HG02973 (cell line): ENCODE data around the gene IL17D.
"Not testable (repeated sequence)": the region's sequence is repeated elsewhere in the genome, so short reads cannot be mapped to it uniquely, and the experiment has no call there.

Experiments
- ATAC-seq: cut with Tn5 transposase; IDR thresholded peaks from one replicate; pipeline ENCODE4 v1.9.1; 2021; ENCODE audit warnings: moderate library complexity; ENCODE audit not compliant: unreplicated experiment

The IL17D gene

GRCh38 chr13:20718958-20719566, 15.6 kb downstream of the IL17D start:
- ATAC-seq, result no peak

- ATAC-seq, result no peak
Observed at GRCh38 chr13:20719783-20720182, 16.3 kb downstream of the IL17D start.

DNA sequence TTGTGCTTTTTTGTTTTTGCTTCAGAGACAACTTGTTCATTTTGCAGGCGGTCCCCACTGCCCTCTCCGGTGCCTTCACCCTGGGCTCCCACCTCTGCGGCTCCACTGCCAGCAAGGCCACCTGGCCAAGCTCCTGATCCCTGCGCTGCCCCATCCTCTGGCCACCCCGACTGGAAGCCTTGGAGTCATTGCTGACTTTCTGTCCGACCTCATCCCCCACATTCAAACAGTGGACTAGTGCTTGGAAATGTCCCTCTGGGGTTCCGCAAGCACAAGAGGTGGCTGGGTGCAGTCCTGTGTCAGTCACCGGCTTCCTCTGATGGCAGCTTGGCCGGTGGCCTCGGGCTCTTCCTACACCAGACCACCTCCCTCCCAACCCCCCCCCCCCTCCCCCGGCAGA, 17.0 kb downstream of the IL17D start:
- no peak for ATAC-seq

GRCh38 chr13:20721058-20721453, 17.6 kb downstream of the IL17D start:
- ATAC-seq, result no peak

- ATAC-seq, result no peak
Observed at GRCh38 chr13:20721454-20722357, 18.2 kb downstream of the IL17D start.

DNA sequence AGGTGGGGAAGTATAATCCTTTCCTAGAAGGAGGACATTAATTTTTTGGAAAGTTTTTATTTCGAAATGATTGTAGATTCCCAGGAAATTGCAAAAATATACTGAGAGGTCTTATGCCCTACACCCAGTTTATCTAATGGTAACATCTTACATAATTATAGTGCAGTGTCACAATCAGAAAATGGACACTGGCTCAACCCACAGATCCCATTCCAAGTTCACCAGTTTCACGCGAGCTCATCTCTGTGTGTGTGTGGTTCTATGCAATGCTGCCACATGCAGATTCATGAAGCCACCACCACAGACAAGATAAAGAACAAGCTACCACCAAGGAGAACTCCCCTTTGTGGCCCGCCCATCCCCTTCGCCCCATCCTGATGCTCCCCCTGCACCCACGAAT, 24.4 kb downstream of the IL17D start:
- ATAC-seq, result no peak

- no peak for ATAC-seq
Observed at GRCh38 chr13:20728579-20729311, 25.2 kb downstream of the IL17D start.

GRCh38 chr13:20729633-20730585, 26.4 kb downstream of the IL17D start:
- no peak for ATAC-seq

DNA sequence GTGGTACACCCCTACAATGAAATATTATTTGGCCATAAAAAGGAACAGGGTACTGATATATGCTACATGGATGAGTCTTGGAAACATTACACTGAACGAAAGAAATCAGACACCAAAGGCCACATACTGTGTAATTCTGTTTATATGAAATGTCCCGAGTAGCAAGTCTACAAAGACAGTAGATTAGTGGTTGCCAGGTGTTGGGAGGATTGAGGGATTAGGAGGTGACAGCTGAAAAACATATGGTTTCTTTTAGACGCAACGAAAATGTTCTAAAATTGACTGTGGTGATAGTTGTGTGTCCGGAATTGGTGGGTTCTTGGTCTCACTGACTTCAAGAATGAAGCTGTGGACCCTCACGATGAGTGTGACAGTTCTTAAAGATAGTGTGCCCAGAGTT, 35.1 kb downstream of the IL17D start:
- no peak for ATAC-seq

GRCh38 chr13:20740021-20740420, 36.5 kb downstream of the IL17D start:
- no peak for ATAC-seq

- not testable (repeated sequence) for ATAC-seq
Observed at GRCh38 chr13:20743830-20744404, 40.4 kb downstream of the IL17D start.

DNA sequence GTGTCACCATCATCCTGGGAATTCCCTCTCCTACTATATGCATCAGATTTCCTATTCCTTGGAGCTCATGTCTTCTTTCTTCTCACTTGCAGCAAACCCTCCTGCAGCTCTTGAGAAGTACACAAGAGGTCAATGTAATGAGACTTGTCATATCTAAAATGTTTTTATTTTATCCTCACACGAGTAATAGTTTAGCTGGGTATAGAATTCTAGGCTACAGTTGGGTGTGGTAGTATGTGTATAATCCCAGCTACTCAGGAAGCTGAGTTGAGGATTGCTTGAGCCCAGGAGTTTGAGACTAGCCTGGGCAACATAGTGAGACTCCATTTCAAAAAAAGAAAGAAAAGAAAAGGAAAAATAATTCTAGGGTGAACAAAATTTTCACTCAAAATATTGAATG, 45.9 kb downstream of the IL17D start:
- no peak for ATAC-seq

GRCh38 chr13:20754009-20754408, 50.5 kb downstream of the IL17D start:
- no peak for ATAC-seq

- no peak for ATAC-seq
Observed at GRCh38 chr13:20760872-20761271, 57.4 kb downstream of the IL17D start.

GRCh38 chr13:20767309-20767943, 63.9 kb downstream of the IL17D start:
- no peak for ATAC-seq

DNA sequence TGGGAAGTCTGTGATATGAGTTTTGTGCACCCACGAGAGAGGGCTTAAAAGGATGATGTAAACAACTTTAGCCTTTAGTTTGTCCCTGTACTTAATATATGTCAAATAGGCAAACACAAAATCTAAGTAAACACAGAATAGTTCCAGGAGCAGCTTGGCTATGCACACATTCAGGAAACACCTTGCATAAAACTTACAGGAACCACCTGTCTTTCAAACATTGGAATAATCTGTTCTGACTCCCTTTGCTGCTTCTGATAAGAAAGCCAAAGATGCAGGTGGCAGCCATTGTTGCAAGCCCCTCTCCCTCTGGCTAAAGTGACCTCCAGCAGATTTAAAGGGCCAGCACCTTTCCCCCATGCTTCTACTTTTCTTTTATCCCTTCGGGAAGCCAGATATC, 65.6 kb downstream of the IL17D start:
- ATAC-seq, result no peak

DNA sequence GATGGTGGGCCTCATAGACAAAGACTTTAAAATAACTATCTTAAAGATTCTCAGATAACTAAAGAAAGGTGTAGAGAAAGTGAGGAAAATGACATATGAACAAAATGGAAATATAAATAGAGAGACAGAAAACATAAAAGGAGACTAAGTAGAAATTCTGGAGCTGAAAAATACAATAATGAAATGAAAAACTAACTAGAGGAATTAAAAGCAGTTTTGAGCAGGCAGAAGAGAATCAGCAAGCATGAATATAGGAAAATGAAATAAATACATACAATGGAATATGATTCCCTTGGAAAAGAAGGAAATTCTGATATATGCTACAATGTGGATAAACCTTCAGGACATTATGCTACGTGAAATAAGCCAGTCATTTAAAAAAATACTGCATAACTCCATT, 66.3 kb downstream of the IL17D start:
- no peak for ATAC-seq
